ENCODE data around the gene NIPAL3. TPM values are rescaled to one million over a fixed set of nuclear protein-coding genes. Genes with fewer than 3 reads are reported as not detected.

Gene NIPAL3
- total RNA-seq, 1 experiment from 2014 or later = 55.8 TPM

GRCh38 chr1:24418898-24419628 lies 3.5 kb downstream of the NIPAL3 start:
- no peaks in the 10 kb centered on the region for H3K9me3 Mint-ChIP-seq (ENCODE audit: unreplicated experiment)
- TF ChIP-seq, protein P1, sequence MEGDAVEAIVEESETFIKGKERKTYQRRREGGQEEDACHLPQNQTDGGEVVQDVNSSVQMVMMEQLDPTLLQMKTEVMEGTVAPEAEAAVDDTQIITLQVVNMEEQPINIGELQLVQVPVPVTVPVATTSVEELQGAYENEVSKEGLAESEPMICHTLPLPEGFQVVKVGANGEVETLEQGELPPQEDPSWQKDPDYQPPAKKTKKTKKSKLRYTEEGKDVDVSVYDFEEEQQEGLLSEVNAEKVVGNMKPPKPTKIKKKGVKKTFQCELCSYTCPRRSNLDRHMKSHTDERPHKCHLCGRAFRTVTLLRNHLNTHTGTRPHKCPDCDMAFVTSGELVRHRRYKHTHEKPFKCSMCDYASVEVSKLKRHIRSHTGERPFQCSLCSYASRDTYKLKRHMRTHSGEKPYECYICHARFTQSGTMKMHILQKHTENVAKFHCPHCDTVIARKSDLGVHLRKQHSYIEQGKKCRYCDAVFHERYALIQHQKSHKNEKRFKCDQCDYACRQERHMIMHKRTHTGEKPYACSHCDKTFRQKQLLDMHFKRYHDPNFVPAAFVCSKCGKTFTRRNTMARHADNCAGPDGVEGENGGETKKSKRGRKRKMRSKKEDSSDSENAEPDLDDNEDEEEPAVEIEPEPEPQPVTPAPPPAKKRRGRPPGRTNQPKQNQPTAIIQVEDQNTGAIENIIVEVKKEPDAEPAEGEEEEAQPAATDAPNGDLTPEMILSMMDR (IDR thresholded peaks at IDR 0.05; ENCODE audit: unreplicated experiment) = no peak
- peak overlapping the region; percentile 93 for H3K4me3 Mint-ChIP-seq (ENCODE audit: unreplicated experiment)
- intact Hi-C loops (cut with micrococcal nuclease) = loop anchor here (5.0 kb wide), 2 partner anchors 83 to 218 kb away; partner anchors contain the start of gene RCAN3
- ChIA-PET CTCF (interaction anchor here (0.6 to 1.4 kb wide), 12 partner anchors 8 to 1928 kb away, joined by 3 to 10 read pairs (median 4); no protein-coding TSS in a partner anchor), POLR2A (interaction anchor here (0.6 to 8.3 kb wide), 18 partner anchors 10 to 676 kb away, joined by 3 to 66 read pairs (median 4); partner anchors contain the start of genes CLIC4, ELOA, RCAN3 and SRRM1)
- H3K4me1 Mint-ChIP-seq (ENCODE audit: insufficient read depth, unreplicated experiment) = peaks cover 33% of the 10 kb centered on the region
- BruUV-seq (replicated peaks) = no TSS peak
- peak; percentile 79 for DNase-seq (ENCODE audit: unreplicated experiment)
- H3K36me3 Mint-ChIP-seq (ENCODE audit: insufficient read depth, unreplicated experiment) = peaks cover 44% of the 10 kb centered on the region
- peak overlapping the region; percentile 98 for H3K27ac Mint-ChIP-seq (ENCODE audit: low read depth, unreplicated experiment)
- no peaks in the 10 kb centered on the region for H3K27me3 Mint-ChIP-seq (ENCODE audit: insufficient read depth, unreplicated experiment)

- POLR2A ChIA-PET = interaction anchor here (0.7 to 1.6 kb wide), 2 partner anchors 12 to 222 kb away, joined by 3 read pairs; no protein-coding TSS in a partner anchor
- no TSS peak for BruUV-seq (replicated peaks)
Observed at GRCh38 chr1:24420547-24420946, 4.9 kb downstream of the NIPAL3 start.

DNA sequence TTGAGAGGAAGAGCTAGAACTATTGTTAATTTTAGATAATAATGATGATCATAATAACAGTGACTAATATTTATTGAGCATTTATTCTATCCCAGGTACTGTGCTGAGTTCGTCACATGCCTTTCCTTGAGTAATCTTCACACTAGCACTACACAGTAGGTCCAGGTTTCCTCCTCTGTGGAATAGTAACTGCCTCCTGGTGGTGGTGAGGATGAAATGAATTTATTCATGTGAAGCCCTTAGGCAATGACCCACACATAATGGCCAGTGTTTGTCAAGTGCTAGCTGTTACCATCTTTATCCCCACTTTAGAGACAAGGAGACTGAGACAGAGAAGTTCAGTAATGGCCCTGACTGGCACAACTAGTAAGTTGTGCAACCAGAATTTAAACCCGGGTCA lies 5.9 kb downstream of the NIPAL3 start:
- Mint-ChIP-seq H3K9me3 (ENCODE audit: unreplicated experiment) (no peaks in the 10 kb centered on the region), H3K27ac (ENCODE audit: low read depth, unreplicated experiment) (no peak overlapping the region), H3K36me3 (ENCODE audit: insufficient read depth, unreplicated experiment) (peaks cover 51% of the 10 kb centered on the region), H3K4me3 (ENCODE audit: unreplicated experiment) (no peak overlapping the region), H3K27me3 (ENCODE audit: insufficient read depth, unreplicated experiment) (no peaks in the 10 kb centered on the region), H3K4me1 (ENCODE audit: insufficient read depth, unreplicated experiment) (peaks cover 30% of the 10 kb centered on the region)
- POLR2A ChIA-PET = interaction anchor here (1.6 kb wide), 1 partner anchor 11 kb away, joined by 3 read pairs; no protein-coding TSS in a partner anchor
- TF ChIP-seq, protein P1 (IDR thresholded peaks at IDR 0.05; ENCODE audit: unreplicated experiment) = no peak
- intact Hi-C loops (cut with micrococcal nuclease) = no loop called here
- CTCF ChIA-PET = interaction anchor here (0.6 to 1.6 kb wide), 2 partner anchors 222 to 261 kb away, joined by 3 to 4 read pairs; no protein-coding TSS in a partner anchor
- BruUV-seq (replicated peaks) = no TSS peak
- no peak for DNase-seq (ENCODE audit: unreplicated experiment)

More at GRCh38 chr1:24420547-24420946, 4.9 kb downstream of the NIPAL3 start:
- TF ChIP-seq, protein P1 (IDR thresholded peaks at IDR 0.05; ENCODE audit: unreplicated experiment) = no peak
- DNase-seq (ENCODE audit: unreplicated experiment) = no peak
- CTCF ChIA-PET = interaction anchor here (1.1 kb wide), 1 partner anchor 20 kb away, joined by 6 read pairs; no protein-coding TSS in a partner anchor
- Mint-ChIP-seq H3K36me3 (ENCODE audit: insufficient read depth, unreplicated experiment) (peaks cover 51% of the 10 kb centered on the region), H3K4me3 (ENCODE audit: unreplicated experiment) (no peak overlapping the region), H3K27ac (ENCODE audit: low read depth, unreplicated experiment) (no peak overlapping the region), H3K9me3 (ENCODE audit: unreplicated experiment) (no peaks in the 10 kb centered on the region), H3K4me1 (ENCODE audit: insufficient read depth, unreplicated experiment) (peaks cover 33% of the 10 kb centered on the region), H3K27me3 (ENCODE audit: insufficient read depth, unreplicated experiment) (no peaks in the 10 kb centered on the region)
- intact Hi-C loops (cut with micrococcal nuclease) = no loop called here

DNA sequence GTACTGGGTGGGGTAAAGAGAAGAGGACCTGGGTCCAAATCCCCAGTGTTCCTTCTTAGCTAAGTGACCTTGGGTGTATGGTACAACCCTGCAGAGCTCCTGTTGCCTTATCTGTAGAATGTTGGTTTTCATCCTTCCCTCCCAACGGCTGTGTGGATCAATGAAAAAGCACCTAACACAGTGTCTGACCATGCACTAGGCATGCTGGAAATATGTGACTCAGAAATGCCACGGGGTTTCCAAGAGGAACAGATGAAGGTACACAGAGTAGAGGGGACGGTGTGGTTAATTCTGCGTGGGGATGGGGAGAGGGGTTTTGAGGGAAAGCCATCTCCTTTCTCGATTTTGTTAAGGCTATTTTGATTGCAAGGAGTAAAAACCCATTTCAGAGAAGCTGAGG lies 8.6 kb downstream of the NIPAL3 start:
- no peak overlapping the region for H3K4me3 Mint-ChIP-seq (ENCODE audit: unreplicated experiment)
- TF ChIP-seq, protein P1 (IDR thresholded peaks at IDR 0.05; ENCODE audit: unreplicated experiment) = no peak
- peaks cover 6% of the 10 kb centered on the region for H3K4me1 Mint-ChIP-seq (ENCODE audit: insufficient read depth, unreplicated experiment)
- CTCF ChIA-PET = interaction anchor here (0.6 to 2.6 kb wide), 3 partner anchors 9 to 82 kb away, joined by 4 to 12 read pairs (median 5); partner anchors contain the start of gene NIPAL3
- intact Hi-C loops (cut with micrococcal nuclease) = no loop called here
- POLR2A ChIA-PET = interaction anchor here (0.6 to 1.5 kb wide), 3 partner anchors 9 to 167 kb away, joined by 3 to 6 read pairs (median 4); partner anchors contain the start of gene NIPAL3
- no peak overlapping the region for H3K27ac Mint-ChIP-seq (ENCODE audit: low read depth, unreplicated experiment)
- H3K9me3 Mint-ChIP-seq (ENCODE audit: unreplicated experiment) = no peaks in the 10 kb centered on the region
- DNase-seq (ENCODE audit: unreplicated experiment) = no peak
- H3K27me3 Mint-ChIP-seq (ENCODE audit: insufficient read depth, unreplicated experiment) = no peaks in the 10 kb centered on the region
- H3K36me3 Mint-ChIP-seq (ENCODE audit: insufficient read depth, unreplicated experiment) = peaks cover 48% of the 10 kb centered on the region
- BruUV-seq (replicated peaks) = no TSS peak

Data from MCF 10A (cell line).